Measurements from ENCODE around the gene DISC1. TPM values are rescaled to one million over a fixed set of nuclear protein-coding genes. Genes with fewer than 3 reads are reported as not detected.

The DISC1 gene
- total and polyA plus RNA-seq, 2 of the 13 experiments (the other 11 are each of a cell fraction or from before 2014, with no cell fraction given): 4.2 to 4.6 TPM

- ChIA-PET POLR2A (no interaction called here), CTCF (ENCODE audit: low intra/inter-chr PET ratio, low total read pairs) (no interaction called here)
- BruUV-seq (replicated peaks): no TSS peak
- in situ Hi-C loops (cut with HindIII; ENCODE audit: extremely low pct_ligation_motif_present, low pct_unique_long_range_greater_than_20kb) (no loop called here), intact Hi-C loops (cut with micrococcal nuclease; ENCODE audit: unreplicated experiment) (no loop called here)
- no peaks in the 10 kb centered on the region; a peak in 1 of 5 replicates for H3K36me3 ChIP-seq (replicated peaks in 1 of 2; ENCODE audit: control insufficient read depth in 1 of 2, insufficient read depth in 2 of 2, low read length in 2 of 2)
- no peak for ATAC-seq
- DNase-seq (ENCODE audit: low spot score): no peak
- H3K27ac ChIP-seq (ENCODE audit: extremely low read length, insufficient read depth, low read length): no peak overlapping the region
- no peak overlapping the region for H3K4me3 ChIP-seq (replicated peaks in 1 of 3; ENCODE audit: insufficient read depth in 1 of 3, low read depth in 2 of 3, low read length in 3 of 3)
- FAIRE-seq: no peak
- H3K27me3 ChIP-seq (ENCODE audit: control insufficient read depth in 1 of 2, insufficient read depth in 2 of 2, low read length in 2 of 2): no peaks in the 10 kb centered on the region
- 94% methylated on average over 1 of the region's 1 CpG for WGBS (ENCODE audit: low lambda C conversion rate)
- no peak overlapping the region for H3K4me2 ChIP-seq (ENCODE audit: low read depth, low read length)
- H4K20me1 ChIP-seq (ENCODE audit: insufficient read depth, low read length): no peaks in the 10 kb centered on the region
- no peak for TF ChIP-seq PHB2 (IDR thresholded peaks at IDR 0.05; ENCODE audit: partially characterized antibody)
- TF ChIP-seq ZNF12 (CRISPR knock-in tag; IDR thresholded peaks at IDR 0.05): no peak
- TF ChIP-seq RFX3 (CRISPR knock-in tag; IDR thresholded peaks at IDR 0.05): no peak
- no peak for TF ChIP-seq GATA4 (IDR thresholded peaks at IDR 0.05; ENCODE audit: borderline replicate concordance, low read depth)
- no peak for TF ChIP-seq ZNF432 (CRISPR knock-in tag; IDR thresholded peaks at IDR 0.05; ENCODE audit: borderline replicate concordance)
- no peak for TF ChIP-seq EED (CRISPR knock-in tag; IDR thresholded peaks at IDR 0.05)
- no peak for TF ChIP-seq ZNF549 (CRISPR knock-in tag; IDR thresholded peaks at IDR 0.05)
- no peak for TF ChIP-seq ZNF281 (CRISPR knock-in tag; IDR thresholded peaks at IDR 0.05; ENCODE audit: borderline replicate concordance)
- no peak for TF ChIP-seq ZNF639 (CRISPR knock-in tag; conservative IDR thresholded peaks at IDR 0.05)
- no peak for TF ChIP-seq TEAD2 (CRISPR knock-in tag; IDR thresholded peaks at IDR 0.05)
- no peak for TF ChIP-seq ZNF407 (CRISPR knock-in tag; IDR thresholded peaks at IDR 0.05; ENCODE audit: not compliant biosample characterization)
- no peak for TF ChIP-seq E2F1 (CRISPR knock-in tag; IDR thresholded peaks at IDR 0.05)
- no peak overlapping the region for H3K9ac ChIP-seq (ENCODE audit: insufficient read depth, low read depth, low read length)
- H3K4me1 ChIP-seq (ENCODE audit: insufficient read depth, low read length): no peaks in the 10 kb centered on the region
- H3K9me3 ChIP-seq (ENCODE audit: low read length): no peaks in the 10 kb centered on the region
- no peak overlapping the region for H2AFZ ChIP-seq (ENCODE audit: low read length)
- no peaks in the 10 kb centered on the region for H3K79me2 ChIP-seq (ENCODE audit: insufficient read depth, low read length)
Observed at GRCh38 chr1:231702804-231703203, 76.2 kb downstream of the DISC1 start.
